NT2/D1 (cell line): Measurements from ENCODE around the gene FER.

ENCODE experiments used
- SUZ12 ChIP-seq: IDR thresholded peaks from 2 replicates; pipeline ENCODE4 v1.6.1; 2011; ENCODE audit not compliant: insufficient read length, insufficient read depth; ENCODE audit errors: extremely low read depth
- YY1 ChIP-seq: IDR thresholded peaks from 2 replicates; pipeline ENCODE4 v1.6.1; 2011; ENCODE audit not compliant: insufficient read length, insufficient read depth
- ZNF274 ChIP-seq: IDR thresholded peaks from 2 replicates; pipeline ENCODE4 v1.6.1; 2011; ENCODE audit warnings: mild to moderate bottlenecking, low read depth, low read length

- no peak for TF ChIP-seq YY1
- no peak for TF ChIP-seq ZNF274
- TF ChIP-seq SUZ12: no peak
Observed at GRCh38 chr5:108727236-108727650, 20.5 kb upstream of the FER start.
